Measurements from ENCODE around the gene KDM3A.

Gene KDM3A

DNA sequence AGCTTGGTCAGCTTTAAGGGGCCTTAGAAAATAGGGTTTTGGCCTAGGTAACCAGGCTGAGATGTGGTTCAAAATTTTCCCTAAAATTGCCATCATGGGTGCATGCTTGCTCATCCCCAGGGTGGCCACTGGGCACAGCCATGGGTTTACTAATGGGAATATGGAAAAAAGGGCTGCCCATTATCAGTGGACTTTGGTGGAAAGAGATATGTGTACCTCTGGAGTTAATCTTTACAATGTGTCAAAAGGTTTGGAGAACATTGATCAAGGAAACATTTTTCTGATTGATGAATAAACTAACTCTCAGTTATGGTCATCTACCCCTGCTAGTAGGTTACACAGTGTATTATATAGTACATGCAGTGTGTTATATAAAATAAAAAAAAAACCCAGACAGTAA, 13.1 kb downstream of the KDM3A start:
- Histone ChIP-seq H3K4me3 (ENCODE audit: control insufficient read depth in 1 of 7, extremely low read depth in 1 of 7, insufficient read depth in 4 of 7, low read depth in 2 of 7, low read length in 6 of 7) (no peak overlapping the region), H3K27me3 (replicated peaks in 2 of 5; ENCODE audit: control insufficient read depth in 4 of 5, insufficient read depth in 5 of 5, low read length in 4 of 5) (no peaks in the 10 kb centered on the region), H3K9me3 (ENCODE audit: control extremely low read depth in 1 of 5, control insufficient read depth in 4 of 5, insufficient read depth in 2 of 5, low read depth in 1 of 5, low read length in 4 of 5) (peaks cover 0 to 8% (median 3%) of the 10 kb centered on the region in 5 experiments), H3K36me3 (ENCODE audit: control insufficient read depth in 4 of 4, insufficient read depth in 4 of 4, low read length in 3 of 4) (peaks cover 39 to 97% (median 73%) of the 10 kb centered on the region in 4 experiments), H3K27ac (ENCODE audit: insufficient read depth in 1 of 2, low read depth in 1 of 2, low read length in 2 of 2, poor library complexity in 1 of 2, severe bottlenecking in 2 of 2) (no peak overlapping the region), H3K4me1 (ENCODE audit: control extremely low read depth in 1 of 4, control insufficient read depth in 4 of 4, insufficient read depth in 4 of 4, low read length in 3 of 4) (no peaks in the 10 kb centered on the region)
- CTCF ChIA-PET = interaction anchor here (1.1 kb wide), 1 partner anchor 12 kb away, joined by 4 read pairs; the partner anchor contains the start of gene KDM3A
- POLR2A ChIA-PET = no interaction called here
- no peak for DNase-seq

DNA sequence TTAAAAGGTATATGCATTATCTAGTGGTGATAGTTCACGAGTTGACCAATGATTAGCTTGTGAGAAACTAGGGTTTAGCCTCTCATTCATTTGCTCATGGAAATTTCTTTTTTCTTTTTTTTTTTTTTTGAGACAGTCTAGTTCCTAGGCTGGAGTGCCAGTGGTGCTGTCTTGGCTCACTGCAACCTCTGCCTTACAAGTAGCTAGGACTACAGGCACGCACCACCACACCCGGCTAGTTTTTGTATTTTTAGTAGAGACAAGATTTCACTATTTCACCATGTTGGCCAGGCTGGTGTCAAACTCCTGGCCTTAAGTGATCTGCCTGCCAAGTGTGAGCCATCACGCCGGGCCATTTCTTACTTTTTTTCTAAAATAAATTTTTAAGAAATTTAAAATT, 14.0 kb downstream of the KDM3A start:
- no peak overlapping the region for H3K4me3 ChIP-seq (ENCODE audit: control insufficient read depth in 1 of 7, extremely low read depth in 1 of 7, insufficient read depth in 4 of 7, low read depth in 2 of 7, low read length in 6 of 7)
- H3K36me3 ChIP-seq (ENCODE audit: control insufficient read depth in 4 of 4, insufficient read depth in 4 of 4, low read length in 3 of 4) = peaks cover 40 to 98% (median 70%) of the 10 kb centered on the region in 4 experiments
- peaks cover 0 to 8% (median 3%) of the 10 kb centered on the region in 5 experiments for H3K9me3 ChIP-seq (ENCODE audit: control extremely low read depth in 1 of 5, control insufficient read depth in 4 of 5, insufficient read depth in 2 of 5, low read depth in 1 of 5, low read length in 4 of 5)
- POLR2A ChIA-PET = no interaction called here
- CTCF ChIA-PET = interaction anchor here (1.0 to 1.1 kb wide), 2 partner anchors 13 kb away, joined by 3 to 4 read pairs; partner anchors contain the start of gene KDM3A
- no peaks in the 10 kb centered on the region for H3K27me3 ChIP-seq (replicated peaks in 2 of 5; ENCODE audit: control insufficient read depth in 4 of 5, insufficient read depth in 5 of 5, low read length in 4 of 5)
- H3K27ac ChIP-seq (ENCODE audit: insufficient read depth in 1 of 2, low read depth in 1 of 2, low read length in 2 of 2, poor library complexity in 1 of 2, severe bottlenecking in 2 of 2) = no peak overlapping the region
- no peak for DNase-seq
- H3K4me1 ChIP-seq (ENCODE audit: control extremely low read depth in 1 of 4, control insufficient read depth in 4 of 4, insufficient read depth in 4 of 4, low read length in 3 of 4) = no peaks in the 10 kb centered on the region
- 100% methylated on average over 1 of the region's 5 CpGs for WGBS (ENCODE audit: insufficient coverage)

DNA sequence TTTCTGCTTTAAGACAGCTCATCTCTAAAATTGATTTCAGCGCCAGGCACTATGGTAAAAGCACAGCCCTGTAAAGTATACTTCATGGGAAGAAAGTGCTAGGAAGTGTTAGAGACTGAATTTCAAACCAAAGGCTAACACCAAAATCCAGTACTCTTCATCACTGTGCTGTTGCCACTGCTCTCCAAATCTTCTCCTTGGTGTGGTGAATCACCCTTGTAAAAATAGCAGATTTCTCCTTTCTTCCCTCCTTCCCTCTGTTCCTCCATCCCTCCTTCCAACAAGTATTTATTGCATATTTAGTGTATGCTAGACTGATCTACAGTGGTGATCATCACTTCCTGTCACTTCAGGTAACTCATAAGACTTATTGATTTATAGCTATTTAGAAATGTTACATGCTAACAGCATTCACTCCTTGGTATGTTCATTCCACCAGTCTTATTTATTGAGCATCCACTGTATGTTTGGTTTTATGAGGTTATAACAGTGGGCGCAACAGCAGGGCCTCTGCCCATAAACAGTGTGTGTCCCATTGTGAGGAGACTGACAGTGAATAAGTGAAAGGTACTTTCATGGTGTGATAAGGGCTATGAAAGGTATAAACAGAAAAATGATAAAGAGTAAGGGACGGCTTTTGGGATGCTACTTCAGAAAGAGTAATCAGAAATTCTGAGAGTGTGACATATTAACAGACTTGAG, 20.0 kb downstream of the KDM3A start:
- WGBS (ENCODE audit: insufficient coverage) = 100% methylated on average over 2 of the region's 3 CpGs
- Histone ChIP-seq H3K36me3 (ENCODE audit: control insufficient read depth in 4 of 4, insufficient read depth in 4 of 4, low read length in 3 of 4) (peaks cover 43 to 93% (median 67%) of the 10 kb centered on the region in 4 experiments), H3K27ac (ENCODE audit: insufficient read depth in 1 of 2, low read depth in 1 of 2, low read length in 2 of 2, poor library complexity in 1 of 2, severe bottlenecking in 2 of 2) (no peak overlapping the region), H3K27me3 (replicated peaks in 2 of 5; ENCODE audit: control insufficient read depth in 4 of 5, insufficient read depth in 5 of 5, low read length in 4 of 5) (no peaks in the 10 kb centered on the region), H3K4me1 (ENCODE audit: control extremely low read depth in 1 of 4, control insufficient read depth in 4 of 4, insufficient read depth in 4 of 4, low read length in 3 of 4) (no peaks in the 10 kb centered on the region), H3K9me3 (ENCODE audit: control extremely low read depth in 1 of 5, control insufficient read depth in 4 of 5, insufficient read depth in 2 of 5, low read depth in 1 of 5, low read length in 4 of 5) (no peaks in the 10 kb centered on the region), H3K4me3 (ENCODE audit: control insufficient read depth in 1 of 7, extremely low read depth in 1 of 7, insufficient read depth in 4 of 7, low read depth in 2 of 7, low read length in 6 of 7) (no peak overlapping the region)
- POLR2A ChIA-PET = no interaction called here
- CTCF ChIA-PET = interaction anchor here (0.6 kb wide), 1 partner anchor 19 kb away, joined by 3 read pairs; no protein-coding TSS in a partner anchor
- DNase-seq = no peak

DNA sequence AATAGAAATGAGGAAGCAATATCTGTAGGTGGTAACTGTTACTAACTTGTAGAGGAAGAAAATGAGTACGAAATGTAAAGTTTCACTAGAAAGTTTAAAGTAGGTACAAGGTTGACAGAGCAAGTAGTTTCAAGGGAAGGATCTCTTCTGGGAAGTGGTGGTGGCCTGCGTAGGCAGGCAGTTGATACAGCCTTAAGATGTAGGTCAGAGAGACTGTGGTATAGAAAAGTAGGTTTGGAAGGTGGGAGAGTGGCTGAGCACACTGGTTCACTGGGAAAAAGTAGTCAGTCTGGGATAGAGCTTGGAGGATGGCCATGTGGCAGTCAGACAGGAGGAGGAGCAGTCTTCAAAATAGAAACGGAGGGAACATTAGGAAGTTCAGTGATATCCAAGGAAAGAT, 23.5 kb downstream of the KDM3A start:
- 96% methylated on average over 3 of the region's 3 CpGs for WGBS (ENCODE audit: insufficient coverage)
- H3K4me1 ChIP-seq (ENCODE audit: control extremely low read depth in 1 of 4, control insufficient read depth in 4 of 4, insufficient read depth in 4 of 4, low read length in 3 of 4) = no peaks in the 10 kb centered on the region
- H3K27ac ChIP-seq (ENCODE audit: insufficient read depth in 1 of 2, low read depth in 1 of 2, low read length in 2 of 2, poor library complexity in 1 of 2, severe bottlenecking in 2 of 2) = no peak overlapping the region
- ChIA-PET POLR2A (no interaction called here), CTCF (interaction anchor here (1.4 kb wide), 1 partner anchor 68 kb away, joined by 4 read pairs; no protein-coding TSS in a partner anchor)
- no peaks in the 10 kb centered on the region for H3K27me3 ChIP-seq (replicated peaks in 2 of 5; ENCODE audit: control insufficient read depth in 4 of 5, insufficient read depth in 5 of 5, low read length in 4 of 5)
- DNase-seq = no peak
- no peak overlapping the region for H3K4me3 ChIP-seq (ENCODE audit: control insufficient read depth in 1 of 7, extremely low read depth in 1 of 7, insufficient read depth in 4 of 7, low read depth in 2 of 7, low read length in 6 of 7)
- no peaks in the 10 kb centered on the region for H3K9me3 ChIP-seq (ENCODE audit: control extremely low read depth in 1 of 5, control insufficient read depth in 4 of 5, insufficient read depth in 2 of 5, low read depth in 1 of 5, low read length in 4 of 5)
- H3K36me3 ChIP-seq (ENCODE audit: control insufficient read depth in 4 of 4, insufficient read depth in 4 of 4, low read length in 3 of 4) = peaks cover 43 to 89% (median 66%) of the 10 kb centered on the region in 4 experiments

DNA sequence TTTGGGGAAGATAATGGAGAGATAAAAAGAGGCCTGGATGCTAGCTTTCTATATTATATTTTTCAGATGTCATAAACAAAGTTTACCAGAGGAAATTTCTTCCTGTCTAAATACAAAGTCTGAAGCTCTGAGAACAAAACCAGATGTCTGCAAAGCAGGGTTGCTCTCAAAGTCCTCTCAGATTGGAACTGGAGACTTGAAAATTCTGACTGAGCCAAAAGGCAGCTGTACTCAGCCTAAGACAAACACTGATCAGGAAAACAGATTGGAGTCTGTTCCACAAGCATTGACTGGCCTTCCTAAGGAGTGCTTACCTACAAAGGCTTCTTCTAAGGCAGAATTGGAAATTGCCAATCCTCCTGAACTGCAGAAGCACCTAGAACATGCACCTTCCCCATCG, 25.1 kb downstream of the KDM3A start:
- CTCF ChIA-PET = interaction anchor here (0.9 to 2.8 kb wide), 4 partner anchors 13 to 246 kb away, joined by 3 to 11 read pairs (median 5); no protein-coding TSS in a partner anchor
- DNase-seq = no peak
- peaks cover 38 to 87% (median 63%) of the 10 kb centered on the region in 4 experiments for H3K36me3 ChIP-seq (ENCODE audit: control insufficient read depth in 4 of 4, insufficient read depth in 4 of 4, low read length in 3 of 4)
- WGBS (ENCODE audit: insufficient coverage) = 88% methylated on average over 1 of the region's 1 CpG
- H3K4me1 ChIP-seq (ENCODE audit: control extremely low read depth in 1 of 4, control insufficient read depth in 4 of 4, insufficient read depth in 4 of 4, low read length in 3 of 4) = no peaks in the 10 kb centered on the region
- H3K4me3 ChIP-seq (ENCODE audit: control insufficient read depth in 1 of 7, extremely low read depth in 1 of 7, insufficient read depth in 4 of 7, low read depth in 2 of 7, low read length in 6 of 7) = no peak overlapping the region
- H3K9me3 ChIP-seq (ENCODE audit: control extremely low read depth in 1 of 5, control insufficient read depth in 4 of 5, insufficient read depth in 2 of 5, low read depth in 1 of 5, low read length in 4 of 5) = no peaks in the 10 kb centered on the region
- H3K27me3 ChIP-seq (replicated peaks in 2 of 5; ENCODE audit: control insufficient read depth in 4 of 5, insufficient read depth in 5 of 5, low read length in 4 of 5) = no peaks in the 10 kb centered on the region
- POLR2A ChIA-PET = interaction anchor here (0.7 to 1.3 kb wide), 2 partner anchors 10 to 25 kb away, joined by 3 to 6 read pairs; no protein-coding TSS in a partner anchor
- H3K27ac ChIP-seq (ENCODE audit: insufficient read depth in 1 of 2, low read depth in 1 of 2, low read length in 2 of 2, poor library complexity in 1 of 2, severe bottlenecking in 2 of 2) = peak overlapping the region in 1 of 2 experiments; percentile 4

DNA sequence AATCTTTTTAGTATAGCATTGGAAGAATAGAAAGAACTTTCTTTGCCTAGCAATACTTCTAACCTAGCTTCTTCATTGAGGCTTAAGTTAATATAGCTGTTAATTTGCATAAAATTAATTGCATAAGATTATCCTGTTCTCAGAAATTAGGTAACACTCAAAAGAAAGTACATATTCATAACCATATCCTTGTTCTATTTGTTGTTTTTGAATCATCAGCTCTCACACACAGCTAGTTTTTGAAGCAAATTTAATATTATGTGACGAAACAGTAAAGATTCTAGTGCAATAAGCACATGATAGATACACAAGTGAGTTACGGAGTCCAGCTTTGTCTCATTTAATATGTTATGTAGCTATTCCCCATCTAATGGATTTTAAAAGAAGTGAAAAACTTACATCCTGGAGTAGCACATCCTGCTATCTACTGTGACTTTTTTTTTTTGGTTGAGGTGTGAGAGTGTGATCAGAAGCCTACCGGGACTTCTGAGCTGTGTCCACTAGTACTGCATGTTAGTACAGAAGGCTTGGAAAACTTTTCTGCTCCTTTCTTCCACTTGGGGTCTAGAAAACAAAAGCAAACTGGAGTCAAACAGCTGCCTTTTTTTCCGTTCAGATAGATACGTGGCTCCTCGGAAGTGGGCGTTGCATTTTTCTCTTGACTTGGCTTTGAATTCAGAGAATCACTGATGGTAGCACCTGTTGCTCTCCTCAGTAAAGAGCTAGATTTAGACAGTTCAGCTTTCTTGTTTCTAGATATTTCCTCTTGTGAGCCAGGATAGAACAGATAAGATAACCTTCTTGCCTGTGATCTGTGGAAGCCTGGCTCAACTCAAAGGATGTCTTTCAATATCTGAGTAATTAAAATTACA, 27.2 kb downstream of the KDM3A start:
- no peak overlapping the region for H3K4me3 ChIP-seq (ENCODE audit: control insufficient read depth in 1 of 7, extremely low read depth in 1 of 7, insufficient read depth in 4 of 7, low read depth in 2 of 7, low read length in 6 of 7)
- DNase-seq = no peak
- WGBS (ENCODE audit: insufficient coverage) = 100% methylated on average over 5 of the region's 7 CpGs
- no peaks in the 10 kb centered on the region for H3K27me3 ChIP-seq (replicated peaks in 2 of 5; ENCODE audit: control insufficient read depth in 4 of 5, insufficient read depth in 5 of 5, low read length in 4 of 5)
- peaks cover 39 to 91% (median 64%) of the 10 kb centered on the region in 4 experiments for H3K36me3 ChIP-seq (ENCODE audit: control insufficient read depth in 4 of 4, insufficient read depth in 4 of 4, low read length in 3 of 4)
- ChIA-PET POLR2A (interaction anchor here (0.6 to 0.9 kb wide), 3 partner anchors 26 to 361 kb away, joined by 3 to 6 read pairs (median 4); no protein-coding TSS in a partner anchor), CTCF (interaction anchor here (0.8 to 2.8 kb wide), 8 partner anchors 11 to 244 kb away, joined by 3 to 11 read pairs (median 4); no protein-coding TSS in a partner anchor)
- H3K4me1 ChIP-seq (ENCODE audit: control extremely low read depth in 1 of 4, control insufficient read depth in 4 of 4, insufficient read depth in 4 of 4, low read length in 3 of 4) = no peaks in the 10 kb centered on the region
- no peaks in the 10 kb centered on the region for H3K9me3 ChIP-seq (ENCODE audit: control extremely low read depth in 1 of 5, control insufficient read depth in 4 of 5, insufficient read depth in 2 of 5, low read depth in 1 of 5, low read length in 4 of 5)
- no peak overlapping the region for H3K27ac ChIP-seq (ENCODE audit: insufficient read depth in 1 of 2, low read depth in 1 of 2, low read length in 2 of 2, poor library complexity in 1 of 2, severe bottlenecking in 2 of 2)

All from common myeloid progenitor, CD34-positive (primary cell).